ENCODE results near the gene DUSP22. TPM values are rescaled to one million over a fixed set of nuclear protein-coding genes. Genes with fewer than 3 reads are reported as not detected.

Gene DUSP22
- total and polyA plus RNA-seq, 2 experiments from 2014 or later, result 12.8 to 36.8 TPM

DNA sequence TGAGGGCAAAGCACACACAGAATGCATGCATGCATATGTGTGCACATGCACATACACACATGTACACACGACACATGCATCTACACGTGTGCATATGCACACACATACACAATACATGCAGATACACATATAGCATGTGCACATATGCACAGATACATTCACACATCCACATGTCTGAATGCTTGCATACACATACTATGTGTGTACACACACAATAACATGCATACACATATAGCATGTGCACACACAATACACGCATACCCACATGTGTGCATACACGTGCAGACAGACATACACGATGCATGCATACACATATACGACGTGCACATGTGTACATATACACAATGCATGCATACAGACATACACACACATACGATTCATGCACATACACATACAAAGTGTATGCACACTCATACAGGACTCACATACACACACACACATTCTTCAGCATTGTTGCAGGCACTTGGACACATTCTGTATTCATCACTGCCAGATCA lies 75.1 kb downstream of the DUSP22 start:
- Mint-ChIP-seq H3K4me3 (no peak overlapping the region), H3K9me3 (peaks cover 90% of the 10 kb centered on the region), H3K27ac (no peak overlapping the region), H3K4me1 (peaks cover 7% of the 10 kb centered on the region), H3K36me3 (ENCODE audit: low read depth) (peaks cover 43% of the 10 kb centered on the region), H3K27me3 (ENCODE audit: insufficient read depth, low read depth, poor library complexity) (peaks cover 20% of the 10 kb centered on the region)
- no peaks in the 10 kb centered on the region for H3K27me3 ChIP-seq (ENCODE audit: insufficient read depth)
- H2AFZ ChIP-seq, result no peak overlapping the region
- DNase-seq (ENCODE audit: low spot score), result no peak
- H3K4me1 ChIP-seq (ENCODE audit: insufficient read depth), result peaks cover 9% of the 10 kb centered on the region; the same call in 1 of the 2 replicates
- 0 out of 2 replicates have a peak, but pooled peaks cover 6% of the 10 kb centered on the region for H3K9me2 ChIP-seq (ENCODE audit: insufficient read depth)
- TF ChIP-seq, protein P1, sequence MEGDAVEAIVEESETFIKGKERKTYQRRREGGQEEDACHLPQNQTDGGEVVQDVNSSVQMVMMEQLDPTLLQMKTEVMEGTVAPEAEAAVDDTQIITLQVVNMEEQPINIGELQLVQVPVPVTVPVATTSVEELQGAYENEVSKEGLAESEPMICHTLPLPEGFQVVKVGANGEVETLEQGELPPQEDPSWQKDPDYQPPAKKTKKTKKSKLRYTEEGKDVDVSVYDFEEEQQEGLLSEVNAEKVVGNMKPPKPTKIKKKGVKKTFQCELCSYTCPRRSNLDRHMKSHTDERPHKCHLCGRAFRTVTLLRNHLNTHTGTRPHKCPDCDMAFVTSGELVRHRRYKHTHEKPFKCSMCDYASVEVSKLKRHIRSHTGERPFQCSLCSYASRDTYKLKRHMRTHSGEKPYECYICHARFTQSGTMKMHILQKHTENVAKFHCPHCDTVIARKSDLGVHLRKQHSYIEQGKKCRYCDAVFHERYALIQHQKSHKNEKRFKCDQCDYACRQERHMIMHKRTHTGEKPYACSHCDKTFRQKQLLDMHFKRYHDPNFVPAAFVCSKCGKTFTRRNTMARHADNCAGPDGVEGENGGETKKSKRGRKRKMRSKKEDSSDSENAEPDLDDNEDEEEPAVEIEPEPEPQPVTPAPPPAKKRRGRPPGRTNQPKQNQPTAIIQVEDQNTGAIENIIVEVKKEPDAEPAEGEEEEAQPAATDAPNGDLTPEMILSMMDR (conservative IDR thresholded peaks at IDR 0.05; ENCODE audit: low read depth in 2 of 2), result no peak
- TF ChIP-seq NANOG (IDR thresholded peaks at IDR 0.05; ENCODE audit: borderline replicate concordance) (no peak), ZNF331 (CRISPR knock-in tag; IDR thresholded peaks at IDR 0.05; ENCODE audit: low read depth) (no peak), EZH2 (IDR thresholded peaks at IDR 0.05; ENCODE audit: low read depth, unreplicated experiment) (no peak), JUNB (IDR thresholded peaks at IDR 0.05; ENCODE audit: unreplicated experiment) (no peak), ZNF114 (CRISPR knock-in tag; IDR thresholded peaks at IDR 0.05) (no peak), POLR2AphosphoS5 (IDR thresholded peaks at IDR 0.05; ENCODE audit: low read depth) (no peak)
- no peak overlapping the region for H3K27ac ChIP-seq (ENCODE audit: low read depth)
- H3F3A ChIP-seq (replicated peaks; ENCODE audit: low read depth), result 0 out of 2 replicates have a peak, but pooled peaks cover 5% of the 10 kb centered on the region
- no peaks in the 10 kb centered on the region for H4K20me1 ChIP-seq (replicated peaks; ENCODE audit: insufficient read depth)
- no peak overlapping the region for H3K4me3 ChIP-seq
- ATAC-seq, result no peak
- H3K4me2 ChIP-seq, result no peak overlapping the region
- no peaks in the 10 kb centered on the region for H3K79me2 ChIP-seq (replicated peaks; ENCODE audit: insufficient read depth)
- H3K36me3 ChIP-seq (ENCODE audit: insufficient read depth), result peaks cover 36% of the 10 kb centered on the region

DNA sequence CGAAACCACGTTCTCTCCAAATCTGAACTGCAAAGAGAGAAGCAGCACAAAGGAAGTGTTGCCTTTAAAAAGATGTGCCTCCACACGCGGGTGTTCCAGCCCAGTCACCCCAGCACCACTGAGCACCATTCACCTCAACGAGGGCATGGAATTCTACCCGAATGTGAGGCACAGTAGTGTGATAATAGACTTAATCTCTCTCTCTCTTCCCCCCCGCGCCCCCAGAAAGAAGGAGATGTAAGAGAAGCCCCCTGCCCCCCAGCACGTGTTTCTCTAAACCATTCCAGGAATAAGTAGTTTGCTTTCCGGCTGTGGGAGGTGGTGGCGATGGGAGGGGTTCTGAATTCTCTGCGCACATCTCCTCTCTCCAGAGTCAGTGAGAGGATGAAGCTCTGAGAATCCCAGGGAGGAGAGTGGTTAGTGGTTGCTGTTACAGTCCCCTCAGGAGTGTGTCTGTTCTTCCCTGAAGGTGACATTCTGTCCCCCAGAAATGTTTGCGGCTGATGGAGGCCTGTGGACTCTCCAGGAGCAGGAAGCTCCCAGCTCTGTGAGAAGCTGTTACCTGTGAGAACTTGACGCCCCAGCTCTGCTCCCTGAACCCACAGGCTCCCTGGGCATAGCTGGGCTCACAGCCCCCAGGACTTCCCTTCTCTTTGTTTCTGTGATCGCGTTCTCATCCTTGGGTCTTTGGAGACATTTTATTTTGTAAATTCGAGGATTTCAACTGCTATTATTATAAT lies 75.8 kb downstream of the DUSP22 start:
- Histone ChIP-seq H4K20me1 (replicated peaks; ENCODE audit: insufficient read depth) (no peaks in the 10 kb centered on the region), H3K27ac (ENCODE audit: low read depth) (no peak overlapping the region), H3K4me1 (ENCODE audit: insufficient read depth) (peaks cover 9% of the 10 kb centered on the region; the same call in 1 of the 2 replicates), H3K4me2 (no peak overlapping the region), H3K36me3 (ENCODE audit: insufficient read depth) (peaks cover 33% of the 10 kb centered on the region), H2AFZ (peak overlapping the region; percentile 61; the same call in 1 of the 2 replicates), H3K27me3 (ENCODE audit: insufficient read depth) (no peaks in the 10 kb centered on the region), H3K4me3 (no peak overlapping the region), H3K79me2 (replicated peaks; ENCODE audit: insufficient read depth) (no peaks in the 10 kb centered on the region), H3F3A (replicated peaks; ENCODE audit: low read depth) (0 out of 2 replicates have a peak, but pooled peaks cover 5% of the 10 kb centered on the region), H3K9me2 (ENCODE audit: insufficient read depth) (0 out of 2 replicates have a peak, but pooled peaks cover 2% of the 10 kb centered on the region)
- peaks cover 41% of the 10 kb centered on the region for H3K36me3 Mint-ChIP-seq (ENCODE audit: low read depth)
- peaks cover 7% of the 10 kb centered on the region for H3K4me1 Mint-ChIP-seq
- peaks cover 90% of the 10 kb centered on the region for H3K9me3 Mint-ChIP-seq
- no peak overlapping the region for H3K27ac Mint-ChIP-seq
- no peak overlapping the region for H3K4me3 Mint-ChIP-seq
- peak; percentile 46 for ATAC-seq
- H3K27me3 Mint-ChIP-seq (ENCODE audit: insufficient read depth, low read depth, poor library complexity), result peaks cover 22% of the 10 kb centered on the region
- DNase-seq (ENCODE audit: low spot score), result no peak
- TF ChIP-seq STAT1 (IDR thresholded peaks at IDR 0.05; ENCODE audit: unreplicated experiment) (no peak), EZH2phosphoT487 (IDR thresholded peaks at IDR 0.05; ENCODE audit: unreplicated experiment) (no peak), POLR2AphosphoS5 (IDR thresholded peaks at IDR 0.05; ENCODE audit: low read depth) (no peak)
- TF ChIP-seq, protein P2, sequence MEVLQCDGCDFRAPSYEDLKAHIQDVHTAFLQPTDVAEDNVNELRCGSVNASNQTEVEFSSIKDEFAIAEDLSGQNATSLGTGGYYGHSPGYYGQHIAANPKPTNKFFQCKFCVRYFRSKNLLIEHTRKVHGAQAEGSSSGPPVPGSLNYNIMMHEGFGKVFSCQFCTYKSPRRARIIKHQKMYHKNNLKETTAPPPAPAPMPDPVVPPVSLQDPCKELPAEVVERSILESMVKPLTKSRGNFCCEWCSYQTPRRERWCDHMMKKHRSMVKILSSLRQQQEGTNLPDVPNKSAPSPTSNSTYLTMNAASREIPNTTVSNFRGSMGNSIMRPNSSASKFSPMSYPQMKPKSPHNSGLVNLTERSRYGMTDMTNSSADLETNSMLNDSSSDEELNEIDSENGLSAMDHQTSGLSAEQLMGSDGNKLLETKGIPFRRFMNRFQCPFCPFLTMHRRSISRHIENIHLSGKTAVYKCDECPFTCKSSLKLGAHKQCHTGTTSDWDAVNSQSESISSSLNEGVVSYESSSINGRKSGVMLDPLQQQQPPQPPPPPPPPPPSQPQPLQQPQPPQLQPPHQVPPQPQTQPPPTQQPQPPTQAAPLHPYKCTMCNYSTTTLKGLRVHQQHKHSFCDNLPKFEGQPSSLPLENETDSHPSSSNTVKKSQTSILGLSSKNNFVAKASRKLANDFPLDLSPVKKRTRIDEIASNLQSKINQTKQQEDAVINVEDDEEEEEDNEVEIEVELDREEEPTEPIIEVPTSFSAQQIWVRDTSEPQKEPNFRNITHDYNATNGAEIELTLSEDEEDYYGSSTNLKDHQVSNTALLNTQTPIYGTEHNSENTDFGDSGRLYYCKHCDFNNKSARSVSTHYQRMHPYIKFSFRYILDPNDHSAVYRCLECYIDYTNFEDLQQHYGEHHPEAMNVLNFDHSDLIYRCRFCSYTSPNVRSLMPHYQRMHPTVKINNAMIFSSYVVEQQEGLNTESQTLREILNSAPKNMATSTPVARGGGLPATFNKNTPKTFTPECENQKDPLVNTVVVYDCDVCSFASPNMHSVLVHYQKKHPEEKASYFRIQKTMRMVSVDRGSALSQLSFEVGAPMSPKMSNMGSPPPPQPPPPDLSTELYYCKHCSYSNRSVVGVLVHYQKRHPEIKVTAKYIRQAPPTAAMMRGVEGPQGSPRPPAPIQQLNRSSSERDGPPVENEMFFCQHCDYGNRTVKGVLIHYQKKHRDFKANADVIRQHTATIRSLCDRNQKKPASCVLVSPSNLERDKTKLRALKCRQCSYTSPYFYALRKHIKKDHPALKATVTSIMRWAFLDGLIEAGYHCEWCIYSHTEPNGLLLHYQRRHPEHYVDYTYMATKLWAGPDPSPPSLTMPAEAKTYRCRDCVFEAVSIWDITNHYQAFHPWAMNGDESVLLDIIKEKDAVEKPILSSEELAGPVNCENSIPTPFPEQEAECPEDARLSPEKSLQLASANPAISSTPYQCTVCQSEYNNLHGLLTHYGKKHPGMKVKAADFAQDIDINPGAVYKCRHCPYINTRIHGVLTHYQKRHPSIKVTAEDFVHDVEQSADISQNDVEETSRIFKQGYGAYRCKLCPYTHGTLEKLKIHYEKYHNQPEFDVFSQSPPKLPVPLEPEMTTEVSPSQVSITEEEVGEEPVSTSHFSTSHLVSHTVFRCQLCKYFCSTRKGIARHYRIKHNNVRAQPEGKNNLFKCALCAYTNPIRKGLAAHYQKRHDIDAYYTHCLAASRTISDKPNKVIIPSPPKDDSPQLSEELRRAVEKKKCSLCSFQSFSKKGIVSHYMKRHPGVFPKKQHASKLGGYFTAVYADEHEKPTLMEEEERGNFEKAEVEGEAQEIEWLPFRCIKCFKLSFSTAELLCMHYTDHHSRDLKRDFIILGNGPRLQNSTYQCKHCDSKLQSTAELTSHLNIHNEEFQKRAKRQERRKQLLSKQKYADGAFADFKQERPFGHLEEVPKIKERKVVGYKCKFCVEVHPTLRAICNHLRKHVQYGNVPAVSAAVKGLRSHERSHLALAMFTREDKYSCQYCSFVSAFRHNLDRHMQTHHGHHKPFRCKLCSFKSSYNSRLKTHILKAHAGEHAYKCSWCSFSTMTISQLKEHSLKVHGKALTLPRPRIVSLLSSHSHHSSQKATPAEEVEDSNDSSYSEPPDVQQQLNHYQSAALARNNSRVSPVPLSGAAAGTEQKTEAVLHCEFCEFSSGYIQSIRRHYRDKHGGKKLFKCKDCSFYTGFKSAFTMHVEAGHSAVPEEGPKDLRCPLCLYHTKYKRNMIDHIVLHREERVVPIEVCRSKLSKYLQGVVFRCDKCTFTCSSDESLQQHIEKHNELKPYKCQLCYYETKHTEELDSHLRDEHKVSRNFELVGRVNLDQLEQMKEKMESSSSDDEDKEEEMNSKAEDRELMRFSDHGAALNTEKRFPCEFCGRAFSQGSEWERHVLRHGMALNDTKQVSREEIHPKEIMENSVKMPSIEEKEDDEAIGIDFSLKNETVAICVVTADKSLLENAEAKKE (CRISPR knock-in tag; IDR thresholded peaks at IDR 0.05), result no peak
- TF ChIP-seq, protein P1 (conservative IDR thresholded peaks at IDR 0.05; ENCODE audit: low read depth in 2 of 2), result no peak
